ENCODE measurements around the gene SIVA1.

SIVA1 gene

GRCh38 chr14:104768437-104769323 lies 15.7 kb downstream of the SIVA1 start:
- Mint-ChIP-seq H3K9me3 (no peaks in the 10 kb centered on the region), H3K27me3 (no peaks in the 10 kb centered on the region), H3K36me3 (peaks cover 7% of the 10 kb centered on the region), H3K4me3 (no peak overlapping the region), H3K27ac (no peak overlapping the region), H3K4me1 (no peaks in the 10 kb centered on the region)

DNA sequence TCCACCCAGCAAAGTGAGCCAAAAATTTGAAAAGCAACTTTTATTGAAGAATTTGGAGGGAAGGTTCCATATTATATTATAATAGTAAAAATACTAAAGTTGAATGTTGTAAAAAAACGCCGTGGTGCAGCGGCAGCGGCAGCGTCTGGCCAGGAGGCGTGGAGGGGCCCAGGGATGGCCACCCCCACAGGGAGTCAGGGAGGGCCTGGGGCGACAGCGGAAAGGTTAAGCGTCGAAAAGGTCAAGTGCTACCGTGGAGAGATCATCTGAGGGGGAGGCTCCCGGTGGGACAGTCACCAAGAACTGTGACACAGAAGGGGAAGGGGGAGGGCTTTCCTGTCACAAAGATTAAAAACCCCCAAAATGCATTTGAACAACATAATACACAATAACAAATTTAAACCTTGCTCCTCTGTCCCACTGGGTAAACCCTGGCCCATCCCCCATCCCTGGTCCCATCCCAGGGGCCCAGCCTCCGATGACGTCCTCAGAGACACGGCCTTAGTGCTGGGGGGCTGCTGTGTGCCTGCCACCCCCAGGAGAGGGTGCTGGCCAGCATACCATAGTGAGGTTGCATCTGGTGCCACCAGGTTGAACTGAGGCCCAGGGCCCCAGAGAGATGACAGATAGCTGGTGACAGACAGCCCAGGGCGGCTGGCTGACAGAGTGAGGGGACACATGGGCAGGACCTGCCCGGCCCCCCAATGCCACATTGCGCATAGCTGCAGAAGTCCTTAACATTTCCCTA lies 16.6 kb downstream of the SIVA1 start:
- Mint-ChIP-seq H3K27ac (no peak overlapping the region), H3K27me3 (no peaks in the 10 kb centered on the region), H3K4me1 (no peaks in the 10 kb centered on the region), H3K9me3 (no peaks in the 10 kb centered on the region), H3K36me3 (peaks cover 7% of the 10 kb centered on the region), H3K4me3 (no peak overlapping the region)

GRCh38 chr14:104770072-104770579 lies 17.2 kb downstream of the SIVA1 start:
- Mint-ChIP-seq H3K36me3 (peaks cover 7% of the 10 kb centered on the region), H3K9me3 (no peaks in the 10 kb centered on the region), H3K27ac (no peak overlapping the region), H3K4me1 (no peaks in the 10 kb centered on the region), H3K4me3 (no peak overlapping the region), H3K27me3 (no peaks in the 10 kb centered on the region)

DNA sequence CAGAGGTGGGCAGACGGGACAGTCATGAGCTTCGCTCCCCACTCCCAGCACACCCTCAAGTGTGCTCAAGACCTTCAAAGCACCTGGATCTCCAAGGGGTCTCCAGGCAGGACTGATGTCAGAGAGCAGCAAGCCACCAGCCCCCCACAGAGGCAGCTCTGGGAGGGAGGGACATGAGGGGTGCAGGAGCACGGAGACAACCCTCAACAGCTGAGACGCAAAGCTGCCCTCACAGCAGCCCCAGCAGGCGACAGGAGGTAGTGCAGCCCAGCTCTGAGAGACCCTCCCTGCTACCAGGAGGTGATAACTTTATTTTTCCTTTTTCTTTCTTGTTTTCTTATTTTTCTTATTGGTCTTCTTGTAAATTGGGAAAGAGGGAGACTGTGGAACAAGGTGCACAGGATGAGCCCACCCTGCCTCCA lies 17.9 kb downstream of the SIVA1 start:
- no peaks in the 10 kb centered on the region for H3K9me3 Mint-ChIP-seq
- H3K4me1 Mint-ChIP-seq, result no peaks in the 10 kb centered on the region
- no peaks in the 10 kb centered on the region for H3K27me3 Mint-ChIP-seq
- peaks cover 7% of the 10 kb centered on the region for H3K36me3 Mint-ChIP-seq
- H3K27ac Mint-ChIP-seq, result no peak overlapping the region
- no peak overlapping the region for H3K4me3 Mint-ChIP-seq

- Mint-ChIP-seq H3K36me3 (peaks cover 7% of the 10 kb centered on the region), H3K9me3 (no peaks in the 10 kb centered on the region), H3K4me3 (no peak overlapping the region), H3K27ac (no peak overlapping the region), H3K4me1 (no peaks in the 10 kb centered on the region), H3K27me3 (no peaks in the 10 kb centered on the region)
Measured at GRCh38 chr14:104771374-104771773, 18.4 kb downstream of the SIVA1 start.

- H3K27ac Mint-ChIP-seq, result no peak overlapping the region
- no peaks in the 10 kb centered on the region for H3K4me1 Mint-ChIP-seq
- H3K9me3 Mint-ChIP-seq, result no peaks in the 10 kb centered on the region
- no peak overlapping the region for H3K4me3 Mint-ChIP-seq
- no peaks in the 10 kb centered on the region for H3K27me3 Mint-ChIP-seq
- H3K36me3 Mint-ChIP-seq, result peaks cover 7% of the 10 kb centered on the region
Measured at GRCh38 chr14:104771918-104772706, 19.2 kb downstream of the SIVA1 start.

GRCh38 chr14:104772707-104773504 lies 20.0 kb downstream of the SIVA1 start:
- H3K36me3 Mint-ChIP-seq, result peaks cover 7% of the 10 kb centered on the region
- no peak overlapping the region for H3K27ac Mint-ChIP-seq
- H3K9me3 Mint-ChIP-seq, result no peaks in the 10 kb centered on the region
- no peak overlapping the region for H3K4me3 Mint-ChIP-seq
- no peaks in the 10 kb centered on the region for H3K27me3 Mint-ChIP-seq
- H3K4me1 Mint-ChIP-seq, result no peaks in the 10 kb centered on the region

DNA sequence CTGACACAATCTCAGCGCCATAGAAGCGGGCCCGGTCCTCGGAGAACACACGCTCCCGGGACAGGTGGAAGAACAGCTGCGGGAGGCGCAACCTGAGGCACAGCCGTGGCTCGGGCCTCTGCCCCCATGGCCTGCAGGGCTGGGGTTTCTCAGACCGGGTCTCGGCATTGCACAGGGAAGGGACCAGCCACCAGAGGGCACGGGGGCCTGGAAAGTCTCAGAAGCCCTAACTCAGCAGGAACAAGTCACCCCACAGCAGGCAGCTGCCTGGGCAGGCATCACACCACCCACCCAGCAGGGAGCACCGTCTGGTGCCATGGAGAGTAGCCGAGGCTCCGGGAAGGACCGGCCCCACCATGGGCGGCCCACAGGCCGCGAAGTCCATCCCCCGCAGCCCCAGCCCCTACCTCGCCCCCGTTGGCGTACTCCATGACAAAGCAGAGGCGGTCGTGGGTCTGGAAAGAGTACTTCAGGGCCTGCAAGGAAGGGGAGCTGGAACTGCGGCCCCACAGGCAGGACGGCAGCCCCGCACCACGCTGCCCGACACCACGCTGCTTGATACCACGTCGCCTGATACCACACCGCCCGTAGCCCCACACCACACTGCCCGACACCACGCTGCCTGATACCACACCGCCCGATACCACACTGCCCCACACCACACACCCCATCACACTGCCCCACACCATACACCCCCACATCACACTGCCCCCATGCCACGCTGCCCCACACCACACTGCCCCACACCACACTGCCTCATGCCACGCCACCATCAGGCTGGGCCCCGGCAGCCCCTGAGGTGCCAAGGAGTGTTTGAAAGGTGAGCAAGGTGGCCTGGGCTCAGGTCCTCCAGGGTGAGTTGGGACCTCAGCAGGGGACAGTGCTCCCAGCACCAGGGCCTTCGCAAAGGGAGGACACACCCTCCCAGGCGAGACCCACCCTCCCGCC lies 20.8 kb downstream of the SIVA1 start:
- peaks cover 7% of the 10 kb centered on the region for H3K36me3 Mint-ChIP-seq
- H3K4me1 Mint-ChIP-seq, result no peaks in the 10 kb centered on the region
- no peaks in the 10 kb centered on the region for H3K9me3 Mint-ChIP-seq
- no peak overlapping the region for H3K27ac Mint-ChIP-seq
- no peaks in the 10 kb centered on the region for H3K27me3 Mint-ChIP-seq
- H3K4me3 Mint-ChIP-seq, result no peak overlapping the region

- Mint-ChIP-seq H3K4me1 (no peaks in the 10 kb centered on the region), H3K27me3 (no peaks in the 10 kb centered on the region), H3K36me3 (peaks cover 7% of the 10 kb centered on the region), H3K27ac (no peak overlapping the region), H3K9me3 (no peaks in the 10 kb centered on the region), H3K4me3 (no peak overlapping the region)
Measured at GRCh38 chr14:104774453-104775072, 21.6 kb downstream of the SIVA1 start.

DNA sequence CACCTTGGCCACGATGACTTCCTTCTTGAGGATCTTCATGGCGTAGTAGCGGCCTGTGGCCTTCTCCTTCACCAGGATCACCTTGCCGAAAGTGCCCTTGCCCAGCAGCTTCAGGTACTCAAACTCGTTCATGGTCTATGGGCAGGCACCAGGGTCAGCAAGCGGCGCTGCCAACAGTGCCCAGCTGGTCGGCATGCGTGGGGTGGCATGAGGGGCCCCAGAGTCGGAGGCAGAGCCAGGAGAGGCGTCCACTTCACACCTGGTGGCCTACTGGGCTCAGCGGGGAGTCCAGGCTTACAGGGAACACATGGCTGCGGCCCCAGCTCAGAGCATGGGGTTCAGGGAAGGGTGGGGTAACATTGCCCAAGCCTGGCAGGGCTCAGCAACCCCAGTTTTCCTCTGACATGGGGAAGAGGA lies 22.1 kb downstream of the SIVA1 start:
- no peaks in the 10 kb centered on the region for H3K9me3 Mint-ChIP-seq
- H3K4me1 Mint-ChIP-seq, result no peaks in the 10 kb centered on the region
- peaks cover 7% of the 10 kb centered on the region for H3K36me3 Mint-ChIP-seq
- H3K4me3 Mint-ChIP-seq, result no peak overlapping the region
- H3K27me3 Mint-ChIP-seq, result no peaks in the 10 kb centered on the region
- H3K27ac Mint-ChIP-seq, result no peak overlapping the region

GRCh38 chr14:104776481-104776880 lies 23.5 kb downstream of the SIVA1 start:
- peaks cover 4% of the 10 kb centered on the region for H3K36me3 Mint-ChIP-seq
- no peaks in the 10 kb centered on the region for H3K9me3 Mint-ChIP-seq
- no peak overlapping the region for H3K4me3 Mint-ChIP-seq
- no peaks in the 10 kb centered on the region for H3K27me3 Mint-ChIP-seq
- H3K27ac Mint-ChIP-seq, result no peak overlapping the region
- H3K4me1 Mint-ChIP-seq, result no peaks in the 10 kb centered on the region

GRCh38 chr14:104776961-104777807 lies 24.2 kb downstream of the SIVA1 start:
- H3K4me3 Mint-ChIP-seq, result no peak overlapping the region
- H3K27me3 Mint-ChIP-seq, result no peaks in the 10 kb centered on the region
- no peaks in the 10 kb centered on the region for H3K4me1 Mint-ChIP-seq
- no peaks in the 10 kb centered on the region for H3K36me3 Mint-ChIP-seq
- no peak overlapping the region for H3K27ac Mint-ChIP-seq
- no peaks in the 10 kb centered on the region for H3K9me3 Mint-ChIP-seq

DNA sequence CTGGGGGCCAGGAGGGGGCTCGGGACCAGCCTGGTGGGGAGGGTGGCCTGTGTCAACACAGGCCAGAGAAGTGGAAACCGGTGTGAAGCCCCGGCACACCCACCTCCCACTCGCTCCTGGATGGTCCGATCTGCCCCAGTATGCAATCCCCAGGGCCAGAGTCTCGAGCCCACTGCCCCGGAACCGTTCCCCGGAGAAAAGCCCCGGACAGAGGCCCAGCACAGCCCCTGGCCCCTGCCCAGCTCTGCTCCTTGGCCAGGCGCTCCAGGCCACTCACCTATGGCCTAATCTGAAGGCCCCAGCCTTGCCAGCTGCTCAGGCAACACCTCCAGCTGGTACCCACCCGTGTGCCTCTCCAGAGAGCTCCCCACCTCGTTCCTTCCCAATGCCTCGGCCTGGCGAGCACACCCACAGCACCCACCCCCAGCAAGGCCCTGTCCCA lies 24.9 kb downstream of the SIVA1 start:
- Mint-ChIP-seq H3K36me3 (no peaks in the 10 kb centered on the region), H3K27ac (no peak overlapping the region), H3K27me3 (no peaks in the 10 kb centered on the region), H3K4me1 (no peaks in the 10 kb centered on the region), H3K4me3 (no peak overlapping the region), H3K9me3 (no peaks in the 10 kb centered on the region)

All from activated naive CD4-positive, alpha-beta T cell treated with anti-CD3 and anti-CD28 coated beads, Interleukin-2, amount 50 U/mL, for 24 hours (primary cell).